Activated T-cell treated with anti-CD3 and anti-CD28 coated beads, Interleukin-2, amount 50 U/mL, for 24 hours (primary cell): ENCODE data around the gene HYDIN.

Experiments
- DNase-seq: peaks from one replicate; pipeline ENCODE4 v3.0.0-alpha.2; 2020
- H3K27ac Mint-ChIP-seq: 2 replicates; pipeline ENCODE4 v1.8.0; 2020; ENCODE audit warnings: mild to moderate bottlenecking, mixed read lengths
- H3K27me3 Mint-ChIP-seq: 2 replicates; pipeline ENCODE4 v1.8.0; 2020; ENCODE audit warnings: mixed read lengths
- H3K36me3 Mint-ChIP-seq: 2 replicates; pipeline ENCODE4 v1.8.0; 2020; ENCODE audit warnings: low read depth, mixed read lengths
- H3K4me1 Mint-ChIP-seq: 2 replicates; pipeline ENCODE4 v1.8.0; 2020; ENCODE audit warnings: low read depth, mixed read lengths
- H3K4me3 Mint-ChIP-seq: 2 replicates; pipeline ENCODE4 v1.8.0; 2020; ENCODE audit warnings: mild to moderate bottlenecking, moderate library complexity, mixed read lengths
- H3K9me3 Mint-ChIP-seq: 2 replicates; pipeline ENCODE4 v1.8.0; 2020; ENCODE audit warnings: mixed read lengths

Gene HYDIN

GRCh38 chr16:71230122-71230845 lies at the start of gene HYDIN:
Gene HYDIN (minus strand): TSS chr16:71230722. CDS start chr16:71186895, 43,827 bp downstream.
- Mint-ChIP-seq H3K4me1 (no peaks in the 10 kb centered on the region), H3K4me3 (no peak within 1 kb of the TSS), H3K27ac (no peak within 1 kb of the TSS), H3K27me3 (peaks cover 51% of the 10 kb centered on the region), H3K36me3 (no peaks in the 10 kb centered on the region), H3K9me3 (peaks cover 31% of the 10 kb centered on the region)
- DNase-seq: peak; percentile 35

GRCh38 chr16:71276589-71277334 lies 46.2 kb upstream of the HYDIN start:
- Mint-ChIP-seq H3K36me3 (peaks cover 15% of the 10 kb centered on the region), H3K27me3 (no peaks in the 10 kb centered on the region), H3K4me3 (no peak overlapping the region), H3K27ac (no peak overlapping the region), H3K9me3 (peaks cover 18% of the 10 kb centered on the region), H3K4me1 (peaks cover 2% of the 10 kb centered on the region)
- DNase-seq: no peak

- H3K4me3 Mint-ChIP-seq: no peak overlapping the region
- peaks cover 14% of the 10 kb centered on the region for H3K36me3 Mint-ChIP-seq
- no peaks in the 10 kb centered on the region for H3K27me3 Mint-ChIP-seq
Observed at GRCh38 chr16:71273384-71273783, 42.9 kb upstream of the HYDIN start.

GRCh38 chr16:71264299-71264698 lies 33.8 kb upstream of the HYDIN start:
- Mint-ChIP-seq H3K4me3 (no peak overlapping the region), H3K9me3 (no peaks in the 10 kb centered on the region), H3K27ac (no peak overlapping the region), H3K4me1 (no peaks in the 10 kb centered on the region), H3K36me3 (no peaks in the 10 kb centered on the region), H3K27me3 (peaks cover 26% of the 10 kb centered on the region)
- no peak for DNase-seq

More at GRCh38 chr16:71273384-71273783, 42.9 kb upstream of the HYDIN start:
- no peaks in the 10 kb centered on the region for H3K4me1 Mint-ChIP-seq
- DNase-seq: no peak
- peaks cover 16% of the 10 kb centered on the region for H3K9me3 Mint-ChIP-seq
- H3K27ac Mint-ChIP-seq: no peak overlapping the region

GRCh38 chr16:71263582-71263981 lies 33.1 kb upstream of the HYDIN start:
- no peaks in the 10 kb centered on the region for H3K36me3 Mint-ChIP-seq
- no peak overlapping the region for H3K4me3 Mint-ChIP-seq

GRCh38 chr16:71262391-71262790 lies 31.9 kb upstream of the HYDIN start:
- Mint-ChIP-seq H3K36me3 (no peaks in the 10 kb centered on the region), H3K4me3 (no peak overlapping the region), H3K4me1 (no peaks in the 10 kb centered on the region)

More at GRCh38 chr16:71263582-71263981, 33.1 kb upstream of the HYDIN start:
- Mint-ChIP-seq H3K9me3 (no peaks in the 10 kb centered on the region), H3K4me1 (no peaks in the 10 kb centered on the region), H3K27me3 (peaks cover 31% of the 10 kb centered on the region), H3K27ac (no peak overlapping the region)
- no peak for DNase-seq

GRCh38 chr16:71260995-71261394 lies 30.5 kb upstream of the HYDIN start:
- Mint-ChIP-seq H3K36me3 (no peaks in the 10 kb centered on the region), H3K4me1 (peaks cover under 1% of the 10 kb centered on the region), H3K27me3 (peaks cover 36% of the 10 kb centered on the region), H3K27ac (no peak overlapping the region), H3K4me3 (no peak overlapping the region), H3K9me3 (no peaks in the 10 kb centered on the region)
- DNase-seq: no peak

More at GRCh38 chr16:71262391-71262790, 31.9 kb upstream of the HYDIN start:
- no peak for DNase-seq
- peaks cover 34% of the 10 kb centered on the region for H3K27me3 Mint-ChIP-seq
- no peaks in the 10 kb centered on the region for H3K9me3 Mint-ChIP-seq
- no peak overlapping the region for H3K27ac Mint-ChIP-seq

GRCh38 chr16:71259086-71259485 lies 28.6 kb upstream of the HYDIN start:
- Mint-ChIP-seq H3K4me1 (peaks cover 6% of the 10 kb centered on the region), H3K4me3 (no peak overlapping the region), H3K9me3 (no peaks in the 10 kb centered on the region), H3K27me3 (peaks cover 36% of the 10 kb centered on the region), H3K36me3 (no peaks in the 10 kb centered on the region), H3K27ac (no peak overlapping the region)
- no peak for DNase-seq

GRCh38 chr16:71258372-71258771 lies 27.9 kb upstream of the HYDIN start:
- Mint-ChIP-seq H3K27me3 (peaks cover 36% of the 10 kb centered on the region), H3K4me1 (peaks cover 6% of the 10 kb centered on the region), H3K9me3 (no peaks in the 10 kb centered on the region), H3K4me3 (no peak overlapping the region), H3K36me3 (no peaks in the 10 kb centered on the region), H3K27ac (no peak overlapping the region)
- no peak for DNase-seq

- no peak overlapping the region for H3K27ac Mint-ChIP-seq
- H3K9me3 Mint-ChIP-seq: no peaks in the 10 kb centered on the region
- peaks cover 6% of the 10 kb centered on the region for H3K4me1 Mint-ChIP-seq
- no peaks in the 10 kb centered on the region for H3K36me3 Mint-ChIP-seq
- no peak overlapping the region for H3K4me3 Mint-ChIP-seq
- no peak for DNase-seq
- H3K27me3 Mint-ChIP-seq: peaks cover 34% of the 10 kb centered on the region
Observed at GRCh38 chr16:71257768-71258167, 27.2 kb upstream of the HYDIN start.

GRCh38 chr16:71255721-71256120 lies 25.2 kb upstream of the HYDIN start:
- H3K27me3 Mint-ChIP-seq: peaks cover 18% of the 10 kb centered on the region
- H3K4me1 Mint-ChIP-seq: peaks cover 6% of the 10 kb centered on the region
- H3K36me3 Mint-ChIP-seq: no peaks in the 10 kb centered on the region
- no peak for DNase-seq
- no peak overlapping the region for H3K4me3 Mint-ChIP-seq
- H3K27ac Mint-ChIP-seq: no peak overlapping the region
- no peaks in the 10 kb centered on the region for H3K9me3 Mint-ChIP-seq

- Mint-ChIP-seq H3K9me3 (no peaks in the 10 kb centered on the region), H3K4me1 (peaks cover 6% of the 10 kb centered on the region), H3K27ac (no peak overlapping the region), H3K36me3 (no peaks in the 10 kb centered on the region), H3K27me3 (peaks cover 18% of the 10 kb centered on the region), H3K4me3 (no peak overlapping the region)
- no peak for DNase-seq
Observed at GRCh38 chr16:71254832-71255525, 24.5 kb upstream of the HYDIN start.

GRCh38 chr16:71250461-71251235 lies 20.1 kb upstream of the HYDIN start:
- Mint-ChIP-seq H3K9me3 (no peaks in the 10 kb centered on the region), H3K4me1 (peaks cover 3% of the 10 kb centered on the region), H3K27me3 (peaks cover 7% of the 10 kb centered on the region), H3K36me3 (no peaks in the 10 kb centered on the region), H3K27ac (no peak overlapping the region), H3K4me3 (no peak overlapping the region)
- no peak for DNase-seq

- Mint-ChIP-seq H3K4me1 (no peaks in the 10 kb centered on the region), H3K27me3 (peaks cover 7% of the 10 kb centered on the region), H3K36me3 (no peaks in the 10 kb centered on the region), H3K4me3 (no peak overlapping the region), H3K9me3 (no peaks in the 10 kb centered on the region), H3K27ac (no peak overlapping the region)
- no peak for DNase-seq
Observed at GRCh38 chr16:71249399-71249798, 18.9 kb upstream of the HYDIN start.
